Ishikawa (cell line): ENCODE measurements around the gene VPS11.

Source experiments
- NFIC ChIP-seq: IDR thresholded peaks from 2 replicates; pipeline ENCODE4 v1.6.1; 2012
- RAD21 ChIP-seq: IDR thresholded peaks from 2 replicates; pipeline ENCODE4 v1.6.1; 2012; ENCODE audit warnings: low read depth
- REST ChIP-seq: IDR thresholded peaks from 2 replicates; pipeline ENCODE4 v1.6.1; 2012; ENCODE audit warnings: low read depth, mild to moderate bottlenecking
- TEAD4 ChIP-seq: IDR thresholded peaks from 2 replicates; pipeline ENCODE4 v1.6.1; 2012
- TF ChIP-seq, protein P1 (sequence below): IDR thresholded peaks from 2 replicates; pipeline ENCODE4 v1.6.1; 2012

GRCh38 chr11:119118227-119118626 lies 50.6 kb downstream of the VPS11 start:
- TF ChIP-seq RAD21 = no peak
- no peak for TF ChIP-seq REST
- TF ChIP-seq, protein P1, sequence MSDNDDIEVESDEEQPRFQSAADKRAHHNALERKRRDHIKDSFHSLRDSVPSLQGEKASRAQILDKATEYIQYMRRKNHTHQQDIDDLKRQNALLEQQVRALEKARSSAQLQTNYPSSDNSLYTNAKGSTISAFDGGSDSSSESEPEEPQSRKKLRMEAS = no peak
- TF ChIP-seq NFIC = no peak
- no peak for TF ChIP-seq TEAD4
